ENCODE measurements around the gene GALNT13.

DNA sequence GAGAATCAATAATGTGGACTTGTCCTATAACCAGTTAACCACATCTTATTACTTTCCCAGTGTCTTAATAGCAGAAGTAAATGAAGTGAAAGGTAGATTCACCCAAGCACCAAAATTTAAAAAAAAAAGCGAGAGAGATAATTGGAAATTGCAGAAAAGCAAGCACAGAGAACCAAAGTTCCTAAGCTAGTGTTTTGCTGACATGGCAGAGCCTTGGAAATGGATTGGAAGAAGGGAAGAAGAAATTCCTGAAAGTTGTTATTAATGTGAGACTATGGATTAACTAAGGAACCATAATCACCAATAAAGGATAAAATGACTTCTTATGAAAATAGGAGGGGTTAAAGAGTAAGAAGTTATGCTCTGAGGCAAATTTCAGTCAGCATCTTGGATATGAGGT, 384.4 kb downstream of the GALNT13 start:
- TF ChIP-seq, protein P1, sequence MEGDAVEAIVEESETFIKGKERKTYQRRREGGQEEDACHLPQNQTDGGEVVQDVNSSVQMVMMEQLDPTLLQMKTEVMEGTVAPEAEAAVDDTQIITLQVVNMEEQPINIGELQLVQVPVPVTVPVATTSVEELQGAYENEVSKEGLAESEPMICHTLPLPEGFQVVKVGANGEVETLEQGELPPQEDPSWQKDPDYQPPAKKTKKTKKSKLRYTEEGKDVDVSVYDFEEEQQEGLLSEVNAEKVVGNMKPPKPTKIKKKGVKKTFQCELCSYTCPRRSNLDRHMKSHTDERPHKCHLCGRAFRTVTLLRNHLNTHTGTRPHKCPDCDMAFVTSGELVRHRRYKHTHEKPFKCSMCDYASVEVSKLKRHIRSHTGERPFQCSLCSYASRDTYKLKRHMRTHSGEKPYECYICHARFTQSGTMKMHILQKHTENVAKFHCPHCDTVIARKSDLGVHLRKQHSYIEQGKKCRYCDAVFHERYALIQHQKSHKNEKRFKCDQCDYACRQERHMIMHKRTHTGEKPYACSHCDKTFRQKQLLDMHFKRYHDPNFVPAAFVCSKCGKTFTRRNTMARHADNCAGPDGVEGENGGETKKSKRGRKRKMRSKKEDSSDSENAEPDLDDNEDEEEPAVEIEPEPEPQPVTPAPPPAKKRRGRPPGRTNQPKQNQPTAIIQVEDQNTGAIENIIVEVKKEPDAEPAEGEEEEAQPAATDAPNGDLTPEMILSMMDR (IDR thresholded peaks at IDR 0.05; ENCODE audit: low read length), result no peak
- TF ChIP-seq EZH2phosphoT487 (IDR thresholded peaks at IDR 0.05; ENCODE audit: low read length), result no peak

Data from MM.1S (cell line).